HG03439 (cell line): ENCODE measurements around the gene L1CAM.

Experiments used
- ATAC-seq: cut with Tn5 transposase; IDR thresholded peaks from one replicate; pipeline ENCODE4 v1.9.1; 2021; ENCODE audit warnings: mild to moderate bottlenecking, moderate library complexity; ENCODE audit not compliant: unreplicated experiment

L1CAM gene

GRCh38 chrX:153878969-153879653 is 6.9 kb downstream of the L1CAM start:
- no peak for ATAC-seq

GRCh38 chrX:153878345-153878744 is 7.6 kb downstream of the L1CAM start:
- ATAC-seq: no peak

GRCh38 chrX:153877571-153878261 is 8.3 kb downstream of the L1CAM start:
- ATAC-seq: no peak

GRCh38 chrX:153876112-153876491 is 9.9 kb downstream of the L1CAM start:
- ATAC-seq: no peak

GRCh38 chrX:153875391-153876111 is 10.4 kb downstream of the L1CAM start:
- ATAC-seq: no peak

GRCh38 chrX:153874366-153875125 is 11.4 kb downstream of the L1CAM start:
- ATAC-seq: no peak

GRCh38 chrX:153874085-153874365 is 11.9 kb downstream of the L1CAM start:
- no peak for ATAC-seq

- no peak for ATAC-seq
Observed at GRCh38 chrX:153873282-153874084, 12.5 kb downstream of the L1CAM start.

- no peak for ATAC-seq
Observed at GRCh38 chrX:153871946-153872878, 13.8 kb downstream of the L1CAM start.

GRCh38 chrX:153871451-153871850 is 14.5 kb downstream of the L1CAM start:
- no peak for ATAC-seq

GRCh38 chrX:153870791-153871360 is 15.1 kb downstream of the L1CAM start:
- no peak for ATAC-seq

- ATAC-seq: no peak
Observed at GRCh38 chrX:153870288-153870690, 15.7 kb downstream of the L1CAM start.

GRCh38 chrX:153869473-153870287 is 16.3 kb downstream of the L1CAM start:
- ATAC-seq: no peak

GRCh38 chrX:153868576-153869472 is 17.1 kb downstream of the L1CAM start:
- ATAC-seq: no peak

GRCh38 chrX:153867671-153868070 is 18.3 kb downstream of the L1CAM start:
- ATAC-seq: no peak

GRCh38 chrX:153867139-153867538 is 18.8 kb downstream of the L1CAM start:
- ATAC-seq: no peak

- ATAC-seq: no peak
Observed at GRCh38 chrX:153866302-153867019, 19.5 kb downstream of the L1CAM start.
